Measurements from ENCODE around the gene SNRPA.

The SNRPA gene

DNA sequence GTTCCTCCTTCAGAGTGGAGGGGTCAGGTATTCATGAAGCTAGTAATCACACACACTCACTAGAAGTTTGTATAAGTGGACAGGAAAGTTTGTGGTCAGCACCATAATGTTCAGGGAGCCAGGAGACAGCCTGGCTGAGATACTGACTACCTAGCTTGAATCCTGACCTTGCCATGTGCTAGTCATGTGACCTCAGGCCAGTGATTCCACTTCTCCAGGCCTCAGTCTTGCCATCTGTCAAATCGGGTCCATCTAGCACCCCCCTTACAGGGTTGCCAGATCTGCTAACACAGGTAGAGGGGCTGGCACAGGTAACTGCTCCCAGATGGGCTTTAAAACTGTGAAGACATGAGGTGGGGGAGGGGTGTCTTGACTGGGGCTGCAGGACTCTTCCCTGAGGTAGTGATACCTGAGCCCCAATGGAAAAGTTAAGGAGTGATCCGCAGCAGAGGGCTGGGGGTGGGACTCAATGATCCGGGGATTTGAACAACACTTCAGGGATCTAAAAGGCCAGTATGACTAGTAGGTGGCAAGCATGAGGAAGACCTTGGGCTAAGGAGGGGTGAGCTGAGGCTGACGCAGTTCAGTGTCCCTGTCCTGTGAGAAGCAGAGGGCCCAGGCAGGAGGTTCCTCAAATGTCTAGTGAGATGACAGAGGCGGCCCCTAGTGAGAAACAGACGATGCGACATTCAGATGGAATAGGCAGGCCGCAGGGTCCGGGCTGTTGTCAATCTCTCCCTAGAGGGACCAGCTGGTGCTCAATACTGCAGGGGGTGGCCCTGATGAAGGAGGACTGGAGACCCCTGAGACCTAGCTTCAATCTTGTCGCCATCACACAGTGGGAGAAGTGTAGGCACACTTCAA, 9.2 kb upstream of the SNRPA start:
- TF ChIP-seq, protein P1, sequence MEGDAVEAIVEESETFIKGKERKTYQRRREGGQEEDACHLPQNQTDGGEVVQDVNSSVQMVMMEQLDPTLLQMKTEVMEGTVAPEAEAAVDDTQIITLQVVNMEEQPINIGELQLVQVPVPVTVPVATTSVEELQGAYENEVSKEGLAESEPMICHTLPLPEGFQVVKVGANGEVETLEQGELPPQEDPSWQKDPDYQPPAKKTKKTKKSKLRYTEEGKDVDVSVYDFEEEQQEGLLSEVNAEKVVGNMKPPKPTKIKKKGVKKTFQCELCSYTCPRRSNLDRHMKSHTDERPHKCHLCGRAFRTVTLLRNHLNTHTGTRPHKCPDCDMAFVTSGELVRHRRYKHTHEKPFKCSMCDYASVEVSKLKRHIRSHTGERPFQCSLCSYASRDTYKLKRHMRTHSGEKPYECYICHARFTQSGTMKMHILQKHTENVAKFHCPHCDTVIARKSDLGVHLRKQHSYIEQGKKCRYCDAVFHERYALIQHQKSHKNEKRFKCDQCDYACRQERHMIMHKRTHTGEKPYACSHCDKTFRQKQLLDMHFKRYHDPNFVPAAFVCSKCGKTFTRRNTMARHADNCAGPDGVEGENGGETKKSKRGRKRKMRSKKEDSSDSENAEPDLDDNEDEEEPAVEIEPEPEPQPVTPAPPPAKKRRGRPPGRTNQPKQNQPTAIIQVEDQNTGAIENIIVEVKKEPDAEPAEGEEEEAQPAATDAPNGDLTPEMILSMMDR (IDR thresholded peaks at IDR 0.05; ENCODE audit: low read depth, low read length), result no peak
- no peak for DNase-seq (ENCODE audit: low read depth in 2 of 2)
- H3K4me3 ChIP-seq (replicated peaks in 1 of 2; ENCODE audit: low read depth in 2 of 2, low read length in 2 of 2), result no peak overlapping the region

DNA sequence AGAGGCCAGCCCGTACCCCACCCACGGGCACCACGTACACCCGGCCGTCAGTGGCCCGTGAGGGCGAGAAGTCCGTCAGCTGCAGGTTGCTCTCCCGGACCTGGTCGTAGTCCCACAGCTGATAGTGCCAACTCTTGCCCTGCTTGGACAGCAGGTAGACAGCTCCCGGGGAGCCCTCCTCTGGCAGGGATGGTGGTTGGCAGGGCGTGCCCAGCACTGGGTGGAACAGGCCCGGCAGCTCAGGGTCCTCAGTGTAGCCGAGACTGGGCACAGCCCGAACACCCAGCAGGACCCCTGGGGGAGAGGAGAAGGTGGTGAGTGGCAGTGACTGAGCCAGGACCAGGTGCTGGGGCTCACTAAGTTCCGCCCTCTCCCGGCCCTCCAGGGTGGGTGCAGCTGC, 8.5 kb upstream of the SNRPA start:
- TF ChIP-seq, protein P1 (IDR thresholded peaks at IDR 0.05; ENCODE audit: low read depth, low read length), result no peak
- DNase-seq (ENCODE audit: low read depth in 2 of 2), result no peak
- no peak overlapping the region for H3K4me3 ChIP-seq (replicated peaks in 1 of 2; ENCODE audit: low read depth in 2 of 2, low read length in 2 of 2)

DNA sequence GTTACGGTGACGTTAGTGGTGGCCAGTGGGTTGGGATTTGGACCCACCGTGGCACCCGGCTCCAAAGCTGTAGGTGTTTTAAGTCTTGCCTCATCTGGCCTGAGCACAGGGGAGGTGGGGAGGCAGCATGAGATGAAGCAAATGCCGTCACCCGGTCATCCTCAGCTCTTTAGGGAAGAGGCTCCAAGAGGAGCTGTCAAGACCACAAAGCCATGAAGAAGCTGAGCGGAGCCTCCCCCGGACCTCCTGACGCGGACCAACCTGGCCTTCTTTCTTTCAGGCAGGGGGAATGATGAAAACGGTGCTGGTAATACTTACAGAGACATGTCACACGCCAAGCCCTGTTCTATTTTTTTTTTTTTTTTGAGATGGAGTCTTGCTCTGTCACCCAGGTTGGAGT, 8.1 kb upstream of the SNRPA start:
- TF ChIP-seq, protein P1 (IDR thresholded peaks at IDR 0.05; ENCODE audit: low read depth, low read length), result no peak
- no peak overlapping the region for H3K4me3 ChIP-seq (replicated peaks in 1 of 2; ENCODE audit: low read depth in 2 of 2, low read length in 2 of 2)
- no peak for DNase-seq (ENCODE audit: low read depth in 2 of 2)

DNA sequence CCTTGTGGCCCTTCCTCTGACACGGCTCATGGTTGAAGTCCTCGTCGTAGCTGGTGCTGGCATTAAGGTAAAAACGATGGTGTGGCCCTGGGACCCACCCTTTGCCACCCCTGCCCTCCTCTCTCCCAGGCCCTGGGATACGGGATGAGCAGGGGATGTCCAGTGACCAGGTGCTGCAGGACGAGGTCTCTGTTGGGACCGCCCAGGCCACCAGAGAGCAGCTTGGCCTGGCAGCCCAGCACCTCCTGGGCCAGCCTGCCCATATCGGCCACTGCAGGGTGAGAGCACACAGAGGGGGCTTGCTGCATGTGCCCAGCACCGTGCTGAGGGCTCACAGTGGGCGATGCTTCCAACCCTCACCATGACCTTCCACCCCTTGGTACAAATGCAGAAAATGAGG, 7.1 kb upstream of the SNRPA start:
- TF ChIP-seq, protein P1 (IDR thresholded peaks at IDR 0.05; ENCODE audit: low read depth, low read length), result no peak
- no peak overlapping the region for H3K4me3 ChIP-seq (replicated peaks in 1 of 2; ENCODE audit: low read depth in 2 of 2, low read length in 2 of 2)
- DNase-seq (ENCODE audit: low read depth in 2 of 2), result no peak

DNA sequence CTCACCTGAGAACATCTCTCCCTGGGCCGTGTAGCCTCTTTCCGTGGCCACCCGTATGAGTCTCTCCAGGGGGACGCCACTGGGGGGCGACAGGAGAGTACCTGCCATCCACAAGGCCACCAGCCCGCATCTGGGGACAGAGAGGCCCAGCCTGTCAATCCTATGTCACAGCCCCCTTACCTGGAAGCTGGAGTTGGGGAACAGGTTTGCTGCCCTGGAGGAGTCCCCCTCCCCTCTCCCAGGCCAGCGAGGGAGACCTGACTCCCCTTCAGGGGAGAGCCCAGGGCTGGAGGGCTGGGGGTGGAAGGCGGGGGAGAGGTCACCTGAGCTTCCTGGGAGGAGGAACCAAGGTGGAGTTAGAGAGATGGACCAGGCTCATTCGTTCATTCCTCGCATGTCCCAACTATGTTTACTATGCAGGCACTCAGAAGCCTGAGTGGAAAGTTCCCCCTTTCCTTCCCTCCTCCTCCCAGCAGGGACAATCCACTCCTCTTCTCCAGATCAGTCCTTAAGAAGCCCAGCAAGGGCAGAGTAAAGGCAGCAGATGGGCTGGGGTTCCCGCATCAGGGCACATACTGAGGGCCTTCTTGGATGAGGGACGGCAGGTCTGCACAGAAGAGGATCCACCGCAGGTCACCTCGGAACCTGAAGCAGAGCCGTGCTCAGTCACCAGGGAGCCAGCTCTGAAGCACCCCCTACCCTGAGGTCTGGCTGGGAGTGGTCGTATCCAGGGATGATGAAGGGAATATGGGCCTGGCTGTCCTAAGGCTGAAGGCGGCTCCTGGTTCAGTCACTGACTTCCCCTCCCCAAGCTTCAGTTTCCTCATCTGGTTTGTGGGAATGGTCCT, 6.2 kb upstream of the SNRPA start:
- no peak overlapping the region for H3K4me3 ChIP-seq (replicated peaks in 1 of 2; ENCODE audit: low read depth in 2 of 2, low read length in 2 of 2)
- no peak for DNase-seq (ENCODE audit: low read depth in 2 of 2)
- TF ChIP-seq, protein P1 (IDR thresholded peaks at IDR 0.05; ENCODE audit: low read depth, low read length), result no peak

DNA sequence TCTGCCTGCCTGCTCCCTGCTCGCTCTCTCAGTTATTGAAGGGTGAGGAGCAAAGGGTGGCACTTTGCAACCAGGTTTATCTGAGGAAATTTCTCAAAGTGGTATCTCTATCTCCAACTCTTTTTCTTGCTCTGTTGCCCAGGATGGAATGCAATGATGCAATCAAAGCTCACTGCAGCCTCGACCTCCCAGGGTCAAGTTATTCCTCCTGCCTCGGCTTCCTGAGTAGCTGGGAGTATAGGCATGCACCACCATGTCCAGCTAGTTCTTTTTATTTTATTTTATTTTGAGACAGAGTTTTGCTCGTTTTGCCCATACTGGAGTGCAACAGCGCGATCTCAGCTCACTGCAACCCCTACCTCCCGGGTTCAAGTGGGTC, 5.6 kb upstream of the SNRPA start:
- TF ChIP-seq, protein P1 (IDR thresholded peaks at IDR 0.05; ENCODE audit: low read depth, low read length), result no peak
- DNase-seq (ENCODE audit: low read depth in 2 of 2), result peak; percentile 55 to 78
- H3K4me3 ChIP-seq (replicated peaks in 1 of 2; ENCODE audit: low read depth in 2 of 2, low read length in 2 of 2), result no peak overlapping the region

Data from cardiac fibroblast (primary cell).